Measurements from ENCODE around the gene ZNF556.

DNA sequence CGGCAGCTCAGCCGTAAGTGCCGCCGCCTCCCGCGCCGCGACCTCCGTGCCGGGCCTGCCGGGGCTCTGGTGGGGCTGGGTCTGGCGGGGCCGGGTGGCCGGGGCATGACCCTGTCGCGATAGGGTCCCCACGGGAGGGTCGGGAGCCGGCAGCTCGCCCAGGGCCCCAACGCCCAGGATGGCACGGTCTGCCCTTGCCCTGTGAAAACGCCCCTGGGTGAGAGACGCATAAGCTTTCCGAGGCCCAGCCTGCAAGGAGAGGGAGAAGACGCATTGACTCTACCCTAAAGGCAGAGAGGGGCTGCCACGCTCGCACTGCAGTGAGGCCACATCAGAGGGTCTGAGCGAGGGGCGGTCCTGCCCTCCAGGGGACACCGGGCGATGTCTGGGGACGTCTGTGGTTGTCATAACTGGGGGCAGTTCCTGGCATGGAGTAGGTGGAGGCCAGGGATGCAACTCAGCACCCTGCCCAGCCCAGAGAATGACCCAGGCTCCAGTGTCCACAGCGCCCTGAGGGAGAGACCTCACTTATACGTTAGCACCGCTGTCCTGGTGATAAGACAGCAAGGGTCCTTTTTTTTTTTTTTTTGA, 46.9 kb upstream of the ZNF556 start:
- TF ChIP-seq, protein P1, sequence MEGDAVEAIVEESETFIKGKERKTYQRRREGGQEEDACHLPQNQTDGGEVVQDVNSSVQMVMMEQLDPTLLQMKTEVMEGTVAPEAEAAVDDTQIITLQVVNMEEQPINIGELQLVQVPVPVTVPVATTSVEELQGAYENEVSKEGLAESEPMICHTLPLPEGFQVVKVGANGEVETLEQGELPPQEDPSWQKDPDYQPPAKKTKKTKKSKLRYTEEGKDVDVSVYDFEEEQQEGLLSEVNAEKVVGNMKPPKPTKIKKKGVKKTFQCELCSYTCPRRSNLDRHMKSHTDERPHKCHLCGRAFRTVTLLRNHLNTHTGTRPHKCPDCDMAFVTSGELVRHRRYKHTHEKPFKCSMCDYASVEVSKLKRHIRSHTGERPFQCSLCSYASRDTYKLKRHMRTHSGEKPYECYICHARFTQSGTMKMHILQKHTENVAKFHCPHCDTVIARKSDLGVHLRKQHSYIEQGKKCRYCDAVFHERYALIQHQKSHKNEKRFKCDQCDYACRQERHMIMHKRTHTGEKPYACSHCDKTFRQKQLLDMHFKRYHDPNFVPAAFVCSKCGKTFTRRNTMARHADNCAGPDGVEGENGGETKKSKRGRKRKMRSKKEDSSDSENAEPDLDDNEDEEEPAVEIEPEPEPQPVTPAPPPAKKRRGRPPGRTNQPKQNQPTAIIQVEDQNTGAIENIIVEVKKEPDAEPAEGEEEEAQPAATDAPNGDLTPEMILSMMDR (IDR thresholded peaks at IDR 0.05), result no peak
- TF ChIP-seq POLR2AphosphoS5 (IDR thresholded peaks at IDR 0.05; ENCODE audit: low read depth, low read length), result no peak
- TF ChIP-seq, protein P2, sequence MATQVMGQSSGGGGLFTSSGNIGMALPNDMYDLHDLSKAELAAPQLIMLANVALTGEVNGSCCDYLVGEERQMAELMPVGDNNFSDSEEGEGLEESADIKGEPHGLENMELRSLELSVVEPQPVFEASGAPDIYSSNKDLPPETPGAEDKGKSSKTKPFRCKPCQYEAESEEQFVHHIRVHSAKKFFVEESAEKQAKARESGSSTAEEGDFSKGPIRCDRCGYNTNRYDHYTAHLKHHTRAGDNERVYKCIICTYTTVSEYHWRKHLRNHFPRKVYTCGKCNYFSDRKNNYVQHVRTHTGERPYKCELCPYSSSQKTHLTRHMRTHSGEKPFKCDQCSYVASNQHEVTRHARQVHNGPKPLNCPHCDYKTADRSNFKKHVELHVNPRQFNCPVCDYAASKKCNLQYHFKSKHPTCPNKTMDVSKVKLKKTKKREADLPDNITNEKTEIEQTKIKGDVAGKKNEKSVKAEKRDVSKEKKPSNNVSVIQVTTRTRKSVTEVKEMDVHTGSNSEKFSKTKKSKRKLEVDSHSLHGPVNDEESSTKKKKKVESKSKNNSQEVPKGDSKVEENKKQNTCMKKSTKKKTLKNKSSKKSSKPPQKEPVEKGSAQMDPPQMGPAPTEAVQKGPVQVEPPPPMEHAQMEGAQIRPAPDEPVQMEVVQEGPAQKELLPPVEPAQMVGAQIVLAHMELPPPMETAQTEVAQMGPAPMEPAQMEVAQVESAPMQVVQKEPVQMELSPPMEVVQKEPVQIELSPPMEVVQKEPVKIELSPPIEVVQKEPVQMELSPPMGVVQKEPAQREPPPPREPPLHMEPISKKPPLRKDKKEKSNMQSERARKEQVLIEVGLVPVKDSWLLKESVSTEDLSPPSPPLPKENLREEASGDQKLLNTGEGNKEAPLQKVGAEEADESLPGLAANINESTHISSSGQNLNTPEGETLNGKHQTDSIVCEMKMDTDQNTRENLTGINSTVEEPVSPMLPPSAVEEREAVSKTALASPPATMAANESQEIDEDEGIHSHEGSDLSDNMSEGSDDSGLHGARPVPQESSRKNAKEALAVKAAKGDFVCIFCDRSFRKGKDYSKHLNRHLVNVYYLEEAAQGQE (IDR thresholded peaks at IDR 0.05; ENCODE audit: insufficient read depth in 1 of 2, low read depth in 2 of 2, low read length in 1 of 2), result no peak
- TF ChIP-seq TCF7L2 (IDR thresholded peaks at IDR 0.05; ENCODE audit: low read depth, low read length), result no peak

Data from Panc1 (cell line).